DND-41 (cell line): ENCODE data around the gene PIPOX.

Experiments
- ATAC-seq: fragments of 200-7000 bp; cut with Tn5 transposase; 3 replicates; pipeline ENCODE4 v1.9.1; 2021; ENCODE audit warnings: low read depth; ENCODE audit not compliant: insufficient read depth
- DNase-seq: peaks from one replicate; pipeline ENCODE4 v3.0.0-alpha.2; 2020
- H2AFZ ChIP-seq: 2 replicates; pipeline ENCODE4 v1.6.0; 2012; ENCODE audit warnings: low read depth, low read length
- H3K27ac ChIP-seq: 2 replicates; pipeline ENCODE4 v1.5.1; 2012; ENCODE audit warnings: low read length, inconsistent platforms
- H3K27me3 ChIP-seq: fragments of 200-600 bp; sonication (generic); 2 replicates; pipeline ENCODE4 v1.6.0; 2012; ENCODE audit warnings: low read length, mild to moderate bottlenecking, inconsistent platforms; ENCODE audit not compliant: insufficient read depth, poor library complexity
- H3K36me3 ChIP-seq: 2 replicates; pipeline ENCODE4 v1.5.1; 2012; ENCODE audit warnings: low read length, inconsistent platforms; ENCODE audit not compliant: insufficient read depth
- H3K4me1 ChIP-seq: 2 replicates; pipeline ENCODE4 v1.5.1; 2012; ENCODE audit warnings: mild to moderate bottlenecking, low read length; ENCODE audit not compliant: insufficient read depth
- H3K4me2 ChIP-seq: 2 replicates; pipeline ENCODE4 v1.6.0; 2012; ENCODE audit warnings: mild to moderate bottlenecking, moderate library complexity, low read length, inconsistent platforms; ENCODE audit not compliant: insufficient read depth
- H3K4me3 ChIP-seq, 2 experiments: fragments of 200-600 bp in 1 of 2; shearing (Covaris generic) in 1 of 2; 2 replicates each; pipeline ENCODE4 v1.5.1; 2012 to 2016; ENCODE audit warnings: inconsistent platforms in 2 of 2, low read length in 2 of 2, mild to moderate bottlenecking in 2 of 2, low read depth in 1 of 2, moderate library complexity in 1 of 2
- H3K79me2 ChIP-seq: 2 replicates; pipeline ENCODE4 v1.6.0; 2012; ENCODE audit warnings: low read length, inconsistent platforms; ENCODE audit not compliant: insufficient read depth
- H3K9ac ChIP-seq: 2 replicates; pipeline ENCODE4 v1.6.0; 2012; ENCODE audit warnings: low read depth, mild to moderate bottlenecking, inconsistent platforms, low read length, moderate library complexity
- H3K9me3 ChIP-seq: 2 replicates; pipeline ENCODE4 v1.5.1; 2012; ENCODE audit warnings: low read length, moderate library complexity, mild to moderate bottlenecking, inconsistent platforms; ENCODE audit not compliant: insufficient read depth, severe bottlenecking
- H4K20me1 ChIP-seq: 2 replicates; pipeline ENCODE4 v1.6.0; 2012; ENCODE audit warnings: low read length; ENCODE audit not compliant: insufficient read depth
- EZH2 ChIP-seq: IDR thresholded peaks from 3 replicates; pipeline ENCODE4 v1.6.1; 2012; ENCODE audit warnings: borderline replicate concordance, low read depth, mild to moderate bottlenecking, moderate library complexity, low read length, inconsistent platforms; ENCODE audit not compliant: severe bottlenecking
- TF ChIP-seq, protein P1 (sequence below): IDR thresholded peaks from 2 replicates; pipeline ENCODE4 v1.5.1; 2012; ENCODE audit warnings: borderline replicate concordance, low read length, moderate library complexity, mild to moderate bottlenecking; ENCODE audit not compliant: poor library complexity, severe bottlenecking; ENCODE audit errors: extremely low read depth

PIPOX gene

DNA sequence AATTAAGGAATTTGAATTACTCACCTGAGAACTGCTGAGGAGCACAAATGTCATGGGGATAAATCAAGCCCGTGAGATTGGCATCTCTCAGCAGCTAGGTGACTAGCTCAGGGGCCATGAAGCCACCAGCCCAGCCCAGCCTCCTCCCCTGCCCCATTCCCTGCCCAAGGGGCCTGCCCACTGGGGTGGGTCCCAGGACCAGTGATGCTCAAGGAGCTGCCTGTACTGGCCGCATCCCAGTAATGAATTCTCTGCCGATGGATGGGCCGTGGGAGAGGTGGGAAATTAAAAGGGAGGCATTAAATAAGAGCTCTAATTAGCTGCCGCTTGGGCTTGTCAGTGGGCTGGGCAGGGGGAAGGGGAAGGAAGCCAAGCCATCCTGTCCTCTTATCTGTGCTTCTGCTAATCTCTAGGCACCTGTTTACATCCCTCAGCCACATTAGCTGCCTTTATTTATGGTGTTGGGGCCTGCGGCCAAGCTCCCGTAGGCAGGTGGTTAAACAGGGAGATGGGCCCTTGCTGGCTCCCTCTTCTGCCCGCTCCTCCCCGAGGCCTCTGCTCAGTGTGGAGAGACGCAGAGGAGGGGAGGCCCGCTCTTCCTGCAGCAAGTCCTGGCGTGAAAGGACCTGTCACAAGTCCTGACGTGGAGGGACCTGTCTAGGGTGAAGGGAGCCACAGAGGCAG is 48.8 kb downstream of the PIPOX start:
- DNase-seq (no peak), ATAC-seq (no peak)
- no peaks in the 10 kb centered on the region for H3K79me2 ChIP-seq
- peaks cover 94% of the 10 kb centered on the region for H3K36me3 ChIP-seq
- H3K9me3 ChIP-seq, result no peaks in the 10 kb centered on the region
- no peak overlapping the region for H3K27ac ChIP-seq
- H3K27me3 ChIP-seq, result no peaks in the 10 kb centered on the region
- no peak overlapping the region for H3K4me2 ChIP-seq
- no peak overlapping the region for H2AFZ ChIP-seq
- H3K4me3 ChIP-seq, result no peak overlapping the region
- TF ChIP-seq, protein P1, sequence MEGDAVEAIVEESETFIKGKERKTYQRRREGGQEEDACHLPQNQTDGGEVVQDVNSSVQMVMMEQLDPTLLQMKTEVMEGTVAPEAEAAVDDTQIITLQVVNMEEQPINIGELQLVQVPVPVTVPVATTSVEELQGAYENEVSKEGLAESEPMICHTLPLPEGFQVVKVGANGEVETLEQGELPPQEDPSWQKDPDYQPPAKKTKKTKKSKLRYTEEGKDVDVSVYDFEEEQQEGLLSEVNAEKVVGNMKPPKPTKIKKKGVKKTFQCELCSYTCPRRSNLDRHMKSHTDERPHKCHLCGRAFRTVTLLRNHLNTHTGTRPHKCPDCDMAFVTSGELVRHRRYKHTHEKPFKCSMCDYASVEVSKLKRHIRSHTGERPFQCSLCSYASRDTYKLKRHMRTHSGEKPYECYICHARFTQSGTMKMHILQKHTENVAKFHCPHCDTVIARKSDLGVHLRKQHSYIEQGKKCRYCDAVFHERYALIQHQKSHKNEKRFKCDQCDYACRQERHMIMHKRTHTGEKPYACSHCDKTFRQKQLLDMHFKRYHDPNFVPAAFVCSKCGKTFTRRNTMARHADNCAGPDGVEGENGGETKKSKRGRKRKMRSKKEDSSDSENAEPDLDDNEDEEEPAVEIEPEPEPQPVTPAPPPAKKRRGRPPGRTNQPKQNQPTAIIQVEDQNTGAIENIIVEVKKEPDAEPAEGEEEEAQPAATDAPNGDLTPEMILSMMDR, result no peak
- TF ChIP-seq EZH2, result no peak
- H3K9ac ChIP-seq, result no peak overlapping the region
- H4K20me1 ChIP-seq, result no peaks in the 10 kb centered on the region; the same call in 1 of the 2 replicates
- H3K4me1 ChIP-seq, result no peaks in the 10 kb centered on the region

DNA sequence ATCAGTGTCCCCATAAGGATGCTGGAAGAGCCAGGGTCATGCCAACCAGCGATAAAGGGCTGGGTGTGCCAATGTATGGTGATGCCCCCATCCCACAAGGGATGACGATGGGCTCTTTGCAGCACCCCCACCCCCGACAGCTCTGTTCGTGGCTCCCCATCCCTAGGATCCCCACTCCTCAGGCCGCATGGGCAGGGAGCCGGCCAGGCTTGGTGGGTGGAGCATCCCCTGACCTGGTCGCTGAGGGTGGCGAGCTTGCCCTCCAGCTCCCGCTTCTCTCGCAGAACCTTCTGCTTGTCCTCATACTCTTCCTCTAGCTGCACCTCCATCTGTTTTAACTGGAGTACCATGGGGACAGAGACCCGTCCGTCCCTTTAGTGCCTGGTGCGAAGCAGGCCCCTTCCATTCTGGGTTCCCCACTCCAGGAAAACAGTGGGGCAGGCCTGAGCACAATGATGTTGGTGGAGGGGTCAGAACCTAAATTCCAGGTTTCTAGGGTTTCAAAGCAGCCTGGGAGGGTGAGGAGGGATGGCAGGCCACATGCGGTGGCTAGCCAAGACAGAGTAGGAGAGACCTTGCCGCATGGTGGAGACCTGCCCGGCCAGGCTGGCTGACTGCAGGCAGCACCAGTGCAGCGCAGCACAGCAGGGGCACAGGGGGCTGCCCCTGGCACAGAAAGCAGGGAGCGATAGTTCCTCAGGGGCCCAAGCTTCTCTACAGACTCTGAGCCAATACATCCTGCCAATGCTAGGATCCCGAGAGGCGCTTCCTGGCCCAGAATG is 50.3 kb downstream of the PIPOX start:
- no peaks in the 10 kb centered on the region for H3K9me3 ChIP-seq
- H3K4me3 ChIP-seq, result no peak overlapping the region
- H3K27ac ChIP-seq, result no peak overlapping the region
- H3K79me2 ChIP-seq, result no peaks in the 10 kb centered on the region
- no peak for ATAC-seq
- H2AFZ ChIP-seq, result no peak overlapping the region
- no peak overlapping the region for H3K4me2 ChIP-seq
- peaks cover 97% of the 10 kb centered on the region for H3K36me3 ChIP-seq
- no peak overlapping the region for H3K9ac ChIP-seq
- no peak for TF ChIP-seq EZH2
- TF ChIP-seq, protein P1, result no peak
- no peak for DNase-seq
- H3K4me1 ChIP-seq, result no peaks in the 10 kb centered on the region
- peaks cover 4% of the 10 kb centered on the region; the same call in 1 of the 2 replicates for H4K20me1 ChIP-seq
- no peaks in the 10 kb centered on the region for H3K27me3 ChIP-seq

DNA sequence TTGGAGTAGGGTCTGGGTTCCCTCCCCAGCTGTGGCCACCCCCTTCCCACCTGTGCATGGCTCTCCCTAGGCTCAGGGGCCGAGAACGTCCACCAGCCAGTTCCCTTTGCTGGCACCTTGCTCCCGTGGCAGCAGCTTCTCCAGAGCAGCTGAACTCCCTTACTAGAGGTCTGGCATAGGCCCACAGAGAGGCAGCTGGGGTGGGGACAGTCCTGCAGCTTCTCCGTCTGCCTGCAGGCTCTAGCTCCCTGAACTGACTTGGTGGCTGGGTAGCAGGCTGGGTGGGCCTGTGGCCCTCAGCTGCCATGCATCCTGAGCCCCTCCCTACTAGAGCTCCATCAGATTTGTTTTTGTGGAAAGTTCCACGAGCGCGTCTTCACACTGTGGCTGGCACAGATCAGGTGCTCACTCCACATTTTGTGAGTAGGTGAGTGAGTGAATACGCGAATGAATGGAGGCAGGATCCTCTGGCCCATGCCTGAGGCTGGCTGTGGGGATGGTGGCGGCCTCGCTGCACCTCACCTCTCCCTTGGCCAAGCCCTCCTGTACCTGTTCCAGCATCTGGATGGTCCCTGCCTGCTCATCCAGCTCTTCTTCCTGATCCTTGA is 51.3 kb downstream of the PIPOX start:
- H3K27ac ChIP-seq, result no peak overlapping the region
- TF ChIP-seq EZH2, result no peak
- TF ChIP-seq, protein P1, result no peak
- H2AFZ ChIP-seq, result no peak overlapping the region
- no peaks in the 10 kb centered on the region for H3K9me3 ChIP-seq
- H3K4me2 ChIP-seq, result no peak overlapping the region
- no peak overlapping the region for H3K9ac ChIP-seq
- peaks cover 4% of the 10 kb centered on the region; the same call in 1 of the 2 replicates for H4K20me1 ChIP-seq
- no peaks in the 10 kb centered on the region for H3K79me2 ChIP-seq
- H3K4me1 ChIP-seq, result no peaks in the 10 kb centered on the region
- H3K36me3 ChIP-seq, result peaks cover 100% of the 10 kb centered on the region
- ATAC-seq (no peak), DNase-seq (no peak)
- no peak overlapping the region for H3K4me3 ChIP-seq
- H3K27me3 ChIP-seq, result no peaks in the 10 kb centered on the region
